PC-3 (cell line): ENCODE results near the gene PCSK2. TPM values are rescaled to one million over a fixed set of nuclear protein-coding genes. Genes with fewer than 3 reads are reported as not detected.

Source experiments
- ATAC-seq: fragments of 200-7000 bp; cut with Tn5 transposase; 2 replicates; pipeline ENCODE4 v1.9.1; 2020; ENCODE audit warnings: mild to moderate bottlenecking, moderate library complexity
- BruUV-seq: library from RNA; stranded (reverse); fragments of 400-500 nt; replicated peaks from 2 replicates; lab custom pipeline; 2021; lab: Mats Ljungman, UMichigan
- CTCF ChIA-PET: fragments of 300-600 bp; sonication (Branson Sonifier 250); formaldehyde crosslinking; loops from one replicate; lab custom pipeline; 2022; ENCODE audit warnings: antibody characterized with exemption; lab: Charles Lee
- POLR2A ChIA-PET: fragments of 300-600 bp; sonication (Branson Sonifier 250); formaldehyde crosslinking; loops from one replicate; lab custom pipeline; 2022; ENCODE audit warnings: antibody characterized with exemption; ENCODE audit not compliant: unreplicated experiment; lab: Charles Lee
- DNase-seq: peaks from one replicate; pipeline ENCODE4 v3.0.0-alpha.2; 2015
- H2AFZ ChIP-seq: fragments of 300-600 bp; sonication (generic); 2 replicates; pipeline ENCODE4 v1.6.0; 2016; ENCODE audit warnings: antibody characterized with exemption, low read length
- H3F3A ChIP-seq: fragments of 300-600 bp; sonication (generic); one replicate; pipeline ENCODE4 v1.6.0; 2017; ENCODE audit warnings: antibody characterized with exemption, low read length, control low read depth, mild to moderate bottlenecking; ENCODE audit not compliant: unreplicated experiment
- H3K27ac ChIP-seq: fragments of 300-600 bp; sonication (generic); 2 replicates; pipeline ENCODE4 v1.5.1; 2016; ENCODE audit warnings: mild to moderate bottlenecking, low read length
- H3K27me3 ChIP-seq: fragments of 300-600 bp; sonication (generic); 2 replicates; pipeline ENCODE4 v1.6.1; 2016; ENCODE audit warnings: low read length, mixed read lengths
- H3K36me3 ChIP-seq: fragments of 300-600 bp; sonication (generic); 2 replicates; pipeline ENCODE4 v1.6.1; 2016; ENCODE audit warnings: low read depth, mixed run types, low read length, mixed read lengths
- H3K4me1 ChIP-seq: fragments of 300-600 bp; sonication (generic); 2 replicates; pipeline ENCODE4 v1.5.1; 2016; ENCODE audit warnings: low read length; ENCODE audit not compliant: insufficient read depth
- H3K4me2 ChIP-seq: fragments of 300-600 bp; sonication (generic); 2 replicates; pipeline ENCODE4 v1.6.0; 2016; ENCODE audit warnings: low read length
- H3K4me3 ChIP-seq: fragments of 300-600 bp; sonication (generic); 2 replicates; pipeline ENCODE4 v1.5.1; 2016; ENCODE audit warnings: mild to moderate bottlenecking, low read length, mixed read lengths
- H3K79me2 ChIP-seq: fragments of 300-600 bp; sonication (generic); 2 replicates; pipeline ENCODE4 v1.6.1; 2017; ENCODE audit warnings: low read length, mixed read lengths
- H3K9ac ChIP-seq: fragments of 300-600 bp; sonication (generic); 2 replicates; pipeline ENCODE4 v1.6.0; 2016; ENCODE audit warnings: mild to moderate bottlenecking, low read length
- H3K9me2 ChIP-seq: fragments of 300-600 bp; sonication (generic); replicated peaks from 2 replicates; pipeline ENCODE4 v1.6.1; 2016; ENCODE audit warnings: mixed run types, low read length, mixed read lengths
- H3K9me3 ChIP-seq: fragments of 300-600 bp; sonication (generic); 2 replicates; pipeline ENCODE4 v1.6.1; 2016; ENCODE audit warnings: low read length, mixed read lengths
- H4K20me1 ChIP-seq: fragments of 300-600 bp; sonication (generic); 2 replicates; pipeline ENCODE4 v1.6.1; 2016; ENCODE audit warnings: low read length, mixed read lengths
- EZH2 ChIP-seq: fragments of 300-600 bp; sonication (generic); IDR thresholded peaks from one replicate; pipeline ENCODE4 v1.6.1; 2017; ENCODE audit warnings: antibody characterized with exemption, mild to moderate bottlenecking, low read length; ENCODE audit not compliant: unreplicated experiment
- EZH2phosphoT487 ChIP-seq: fragments of 300-600 bp; sonication (generic); IDR thresholded peaks from 2 replicates; pipeline ENCODE4 v1.6.1; 2018; ENCODE audit warnings: mild to moderate bottlenecking, antibody characterized with exemption, low read length, borderline replicate concordance
- intact Hi-C: fragments of 100-400 bp; cut with micrococcal nuclease; formaldehyde crosslinking; loops from 2 replicates; pipeline ENCODE4 v1.9.0; 2023
- total RNA-seq: library from RNA; depleted of rRNA; stranded (reverse); fragments of >200 nt; gene quantifications from 2 replicates; pipeline ENCODE4 v1.2.3, GENCODE V29; 2014
- TF ChIP-seq, protein P1 (sequence below): fragments of 300-600 bp; sonication (generic); conservative IDR thresholded peaks from 2 replicates; pipeline ENCODE4 v1.5.1; 2017; ENCODE audit warnings: antibody characterized with exemption, low read depth, mild to moderate bottlenecking, low read length

The PCSK2 gene
- total RNA-seq, 1 experiment from 2014 or later: not detected

DNA sequence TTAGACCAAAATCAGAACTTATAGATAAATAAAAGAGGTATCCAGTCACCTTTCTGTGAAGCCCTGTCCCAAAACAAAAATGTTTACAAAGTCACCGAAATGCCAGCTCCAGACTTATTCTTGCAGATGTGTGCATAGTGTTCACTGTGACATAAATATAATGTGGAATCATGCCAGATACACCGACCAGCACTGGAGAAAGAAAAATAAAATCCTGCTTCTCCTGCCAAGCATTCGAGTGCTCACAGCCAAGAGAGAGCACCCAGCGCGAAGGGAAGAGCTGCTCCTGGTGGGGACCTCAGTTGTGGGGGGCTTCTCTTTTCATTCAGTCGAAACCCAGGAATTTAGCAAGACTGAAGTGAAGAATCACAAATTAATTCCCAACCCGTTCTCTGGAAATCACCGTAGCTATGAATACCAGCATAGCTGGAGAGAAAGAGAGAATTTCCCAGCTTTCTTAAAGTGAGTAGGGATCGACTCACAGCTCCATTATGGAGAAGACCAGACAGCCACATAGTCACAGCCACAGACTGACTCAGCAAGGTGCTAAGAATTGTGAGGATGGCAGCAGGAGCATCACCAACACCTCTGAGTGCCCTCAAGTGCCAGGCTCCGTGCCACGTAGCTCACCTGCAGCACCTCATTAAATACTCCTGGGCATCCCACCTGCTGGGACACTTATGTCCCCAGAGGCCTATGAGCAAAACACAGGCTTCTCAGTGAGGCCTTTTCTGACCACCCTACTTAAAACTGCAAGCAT lies 271.2 kb downstream of the PCSK2 start:
- no peak overlapping the region for H3K4me3 ChIP-seq
- no peaks in the 10 kb centered on the region for H3K9me2 ChIP-seq
- no peak overlapping the region for H3K9ac ChIP-seq
- no peaks in the 10 kb centered on the region for H3K36me3 ChIP-seq
- DNase-seq (peak; percentile 19), ATAC-seq (peak; percentile 43)
- H3K79me2 ChIP-seq: no peaks in the 10 kb centered on the region
- ChIA-PET CTCF (no interaction called here), POLR2A (interaction anchor here (0.5 kb wide), 1 partner anchor 184 kb away, joined by 3 read pairs; the partner anchor contains the start of gene RRBP1)
- no peaks in the 10 kb centered on the region for H3K4me1 ChIP-seq
- intact Hi-C loops: no loop called here
- TF ChIP-seq EZH2 (no peak), EZH2phosphoT487 (no peak)
- TF ChIP-seq, protein P1, sequence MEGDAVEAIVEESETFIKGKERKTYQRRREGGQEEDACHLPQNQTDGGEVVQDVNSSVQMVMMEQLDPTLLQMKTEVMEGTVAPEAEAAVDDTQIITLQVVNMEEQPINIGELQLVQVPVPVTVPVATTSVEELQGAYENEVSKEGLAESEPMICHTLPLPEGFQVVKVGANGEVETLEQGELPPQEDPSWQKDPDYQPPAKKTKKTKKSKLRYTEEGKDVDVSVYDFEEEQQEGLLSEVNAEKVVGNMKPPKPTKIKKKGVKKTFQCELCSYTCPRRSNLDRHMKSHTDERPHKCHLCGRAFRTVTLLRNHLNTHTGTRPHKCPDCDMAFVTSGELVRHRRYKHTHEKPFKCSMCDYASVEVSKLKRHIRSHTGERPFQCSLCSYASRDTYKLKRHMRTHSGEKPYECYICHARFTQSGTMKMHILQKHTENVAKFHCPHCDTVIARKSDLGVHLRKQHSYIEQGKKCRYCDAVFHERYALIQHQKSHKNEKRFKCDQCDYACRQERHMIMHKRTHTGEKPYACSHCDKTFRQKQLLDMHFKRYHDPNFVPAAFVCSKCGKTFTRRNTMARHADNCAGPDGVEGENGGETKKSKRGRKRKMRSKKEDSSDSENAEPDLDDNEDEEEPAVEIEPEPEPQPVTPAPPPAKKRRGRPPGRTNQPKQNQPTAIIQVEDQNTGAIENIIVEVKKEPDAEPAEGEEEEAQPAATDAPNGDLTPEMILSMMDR: no peak
- H4K20me1 ChIP-seq: no peaks in the 10 kb centered on the region
- H3K27me3 ChIP-seq: no peaks in the 10 kb centered on the region
- H3F3A ChIP-seq: no peaks in the 10 kb centered on the region
- no peaks in the 10 kb centered on the region for H3K9me3 ChIP-seq
- no TSS peak for BruUV-seq
- H3K27ac ChIP-seq: no peak overlapping the region
- no peak overlapping the region for H3K4me2 ChIP-seq
- 0 out of 2 replicates have a peak overlapping the region, but pooled peaks have one; percentile 22 for H2AFZ ChIP-seq

DNA sequence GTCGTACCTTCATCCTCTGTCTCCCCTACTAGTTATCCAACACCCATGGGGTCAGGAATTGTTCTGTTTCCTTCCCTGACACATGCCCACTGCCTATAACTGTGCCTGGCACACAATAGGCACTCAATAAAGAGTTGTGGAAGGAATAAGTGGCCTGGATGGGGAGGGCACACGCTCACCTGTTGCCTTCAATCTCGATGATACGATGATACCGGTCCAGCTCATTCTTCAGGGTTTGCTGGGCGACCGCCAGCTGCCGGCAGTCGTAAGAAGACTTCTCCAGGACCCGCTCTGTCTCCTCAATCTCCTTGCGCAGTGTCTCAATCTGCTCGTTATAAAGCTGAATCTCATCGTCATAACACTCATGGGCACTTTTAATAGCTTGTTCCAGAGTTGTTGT lies 271.8 kb downstream of the PCSK2 start:
- Histone ChIP-seq H3K4me2 (no peak overlapping the region), H3K9ac (no peak overlapping the region), H3K27ac (no peak overlapping the region), H3K36me3 (no peaks in the 10 kb centered on the region), H3K4me1 (no peaks in the 10 kb centered on the region), H3F3A (no peaks in the 10 kb centered on the region), H3K4me3 (no peak overlapping the region), H4K20me1 (no peaks in the 10 kb centered on the region), H2AFZ (no peak overlapping the region), H3K79me2 (no peaks in the 10 kb centered on the region), H3K27me3 (no peaks in the 10 kb centered on the region), H3K9me3 (no peaks in the 10 kb centered on the region), H3K9me2 (no peaks in the 10 kb centered on the region)
- BruUV-seq: no TSS peak
- intact Hi-C loops: no loop called here
- DNase-seq: no peak
- CTCF ChIA-PET: no interaction called here
- TF ChIP-seq, protein P1: no peak
- TF ChIP-seq EZH2 (no peak), EZH2phosphoT487 (no peak)
- POLR2A ChIA-PET: no interaction called here
- no peak for ATAC-seq

DNA sequence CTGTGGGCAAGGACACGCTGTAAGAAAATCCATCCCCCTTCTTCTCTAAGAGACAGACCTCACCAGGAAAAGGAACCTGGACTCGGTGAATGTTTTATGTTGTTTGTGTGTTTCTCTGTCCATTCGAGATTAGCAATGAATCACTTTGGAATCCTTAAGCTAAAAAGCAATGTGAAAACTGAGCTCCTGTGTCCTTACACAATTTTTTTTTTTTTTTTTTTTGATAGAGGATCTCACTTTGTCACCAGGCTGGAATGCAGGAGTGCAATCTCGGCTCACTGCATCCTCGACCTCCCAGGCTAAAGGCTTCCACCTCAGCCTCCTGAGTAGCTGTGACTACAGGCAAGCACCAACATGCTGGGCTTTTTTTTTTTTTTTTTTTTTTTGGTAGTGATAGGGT lies 272.2 kb downstream of the PCSK2 start:
- Histone ChIP-seq H3K27me3 (no peaks in the 10 kb centered on the region), H4K20me1 (no peaks in the 10 kb centered on the region), H3F3A (no peaks in the 10 kb centered on the region), H3K9me2 (no peaks in the 10 kb centered on the region), H3K9ac (no peak overlapping the region), H3K4me1 (no peaks in the 10 kb centered on the region), H3K4me2 (no peak overlapping the region), H3K36me3 (no peaks in the 10 kb centered on the region), H2AFZ (no peak overlapping the region), H3K4me3 (no peak overlapping the region), H3K9me3 (no peaks in the 10 kb centered on the region), H3K79me2 (no peaks in the 10 kb centered on the region), H3K27ac (no peak overlapping the region)
- intact Hi-C loops: no loop called here
- TF ChIP-seq, protein P1: no peak
- TF ChIP-seq EZH2phosphoT487 (no peak), EZH2 (no peak)
- ATAC-seq: no peak; the same call in 1 of the 2 replicates
- no TSS peak for BruUV-seq
- DNase-seq: peak; percentile 32
- CTCF ChIA-PET: no interaction called here
- POLR2A ChIA-PET: no interaction called here
